Measurements from ENCODE around the gene TRIM63.

DNA sequence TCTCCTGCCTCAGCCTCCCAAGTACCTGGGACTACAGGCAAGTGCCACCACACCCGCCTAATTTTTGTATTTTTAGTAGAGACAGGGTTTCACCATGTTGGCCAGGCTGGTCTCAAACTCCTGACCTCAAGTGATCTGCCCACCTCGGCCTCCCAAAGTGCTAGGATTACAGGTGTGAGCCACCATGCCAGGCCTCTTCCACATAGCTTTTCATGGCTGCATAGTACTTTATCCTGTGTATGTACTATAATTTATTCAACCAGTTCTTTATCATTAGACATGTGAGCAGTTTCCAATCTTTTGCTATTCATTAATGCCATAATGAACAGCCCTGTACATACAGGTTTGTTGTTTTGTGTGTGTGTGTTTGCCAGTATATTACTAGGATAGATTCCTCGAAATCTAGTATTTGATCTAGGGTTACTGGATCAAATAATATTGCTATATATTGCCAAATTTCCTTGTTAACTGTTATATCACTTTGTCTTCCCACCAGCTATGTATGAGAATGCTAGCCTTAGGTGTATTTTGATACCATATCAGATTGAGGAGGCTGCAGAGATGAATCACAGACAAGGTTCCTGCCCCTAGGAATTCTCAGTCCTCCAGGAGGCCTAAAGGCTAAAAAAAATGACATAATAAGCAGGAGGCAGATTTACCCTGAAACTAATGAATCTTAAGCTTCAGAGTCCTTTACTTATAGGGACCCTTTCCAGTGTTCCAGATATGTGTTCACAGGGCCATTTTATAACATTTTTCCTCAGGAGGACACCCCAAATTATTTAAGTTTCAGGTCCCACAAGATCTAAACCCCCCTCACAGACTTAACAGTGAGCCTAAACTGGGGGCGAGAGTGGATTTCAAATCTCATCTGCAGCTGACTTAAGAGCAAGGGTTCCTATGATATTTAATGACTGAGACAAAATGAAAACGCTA is 42.1 kb upstream of the TRIM63 start:
- TF ChIP-seq CTCF (IDR thresholded peaks at IDR 0.05) (no peak), POLR2A (IDR thresholded peaks at IDR 0.05) (no peak), POLR2AphosphoS5 (IDR thresholded peaks at IDR 0.05; ENCODE audit: insufficient read depth in 1 of 2, low read depth in 1 of 2) (no peak)
